Fibroblast of lung (primary cell): ENCODE results near the gene LLPH.

Experiments
- CTCF ChIP-seq, 2 donors: IDR thresholded peaks in 1 of 2; conservative IDR thresholded peaks in 1 of 2; 1 replicate in 1 of 2; 2 replicates in 1 of 2; pipeline ENCODE4 v1.5.1; 2011 to 2012; ENCODE audit warnings: low read length in 2 of 2, control low read depth in 1 of 2, inconsistent platforms in 1 of 2, low read depth in 1 of 2, mild to moderate bottlenecking in 1 of 2
- EZH2 ChIP-seq: IDR thresholded peaks from 2 replicates; pipeline ENCODE4 v1.5.1; 2012; ENCODE audit warnings: low read length, control low read depth, mild to moderate bottlenecking; ENCODE audit errors: missing control alignments

DNA sequence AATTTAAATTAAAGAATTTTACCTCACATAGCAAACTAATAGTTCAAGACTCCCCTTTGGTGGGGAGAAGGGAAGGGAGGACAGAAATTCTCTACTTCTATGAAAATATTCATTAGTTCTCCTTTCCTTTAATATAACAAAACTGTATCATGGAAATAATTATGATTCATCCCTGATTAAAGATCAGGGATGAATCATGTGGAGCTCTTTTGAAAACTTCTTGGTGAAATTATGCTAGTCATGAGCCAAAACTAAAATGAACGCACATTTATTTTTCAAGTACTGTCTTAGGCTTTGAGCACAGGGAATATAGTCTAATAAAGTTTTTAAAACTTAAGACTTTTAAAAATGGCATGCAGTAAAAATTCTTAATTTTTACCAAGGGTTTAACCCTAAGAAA lies 22.2 kb upstream of the LLPH start:
- TF ChIP-seq CTCF (conservative IDR thresholded peaks at IDR 0.05 in 1 of 2, IDR thresholded peaks at IDR 0.05 in 1 of 2; ENCODE audit: low read depth in 1 of 2, low read length in 2 of 2), result no peak
- TF ChIP-seq EZH2, result no peak
